HG02588 (cell line): ENCODE results near the gene PACSIN1.
"Not testable (repeated sequence)": the region's sequence is repeated elsewhere in the genome, so short reads cannot be mapped to it uniquely, and the experiment has no call there.

Experiments
- ATAC-seq: cut with Tn5 transposase; IDR thresholded peaks from one replicate; pipeline ENCODE4 v1.9.1; 2021; ENCODE audit warnings: mild to moderate bottlenecking, moderate library complexity; ENCODE audit not compliant: unreplicated experiment

Gene PACSIN1

DNA sequence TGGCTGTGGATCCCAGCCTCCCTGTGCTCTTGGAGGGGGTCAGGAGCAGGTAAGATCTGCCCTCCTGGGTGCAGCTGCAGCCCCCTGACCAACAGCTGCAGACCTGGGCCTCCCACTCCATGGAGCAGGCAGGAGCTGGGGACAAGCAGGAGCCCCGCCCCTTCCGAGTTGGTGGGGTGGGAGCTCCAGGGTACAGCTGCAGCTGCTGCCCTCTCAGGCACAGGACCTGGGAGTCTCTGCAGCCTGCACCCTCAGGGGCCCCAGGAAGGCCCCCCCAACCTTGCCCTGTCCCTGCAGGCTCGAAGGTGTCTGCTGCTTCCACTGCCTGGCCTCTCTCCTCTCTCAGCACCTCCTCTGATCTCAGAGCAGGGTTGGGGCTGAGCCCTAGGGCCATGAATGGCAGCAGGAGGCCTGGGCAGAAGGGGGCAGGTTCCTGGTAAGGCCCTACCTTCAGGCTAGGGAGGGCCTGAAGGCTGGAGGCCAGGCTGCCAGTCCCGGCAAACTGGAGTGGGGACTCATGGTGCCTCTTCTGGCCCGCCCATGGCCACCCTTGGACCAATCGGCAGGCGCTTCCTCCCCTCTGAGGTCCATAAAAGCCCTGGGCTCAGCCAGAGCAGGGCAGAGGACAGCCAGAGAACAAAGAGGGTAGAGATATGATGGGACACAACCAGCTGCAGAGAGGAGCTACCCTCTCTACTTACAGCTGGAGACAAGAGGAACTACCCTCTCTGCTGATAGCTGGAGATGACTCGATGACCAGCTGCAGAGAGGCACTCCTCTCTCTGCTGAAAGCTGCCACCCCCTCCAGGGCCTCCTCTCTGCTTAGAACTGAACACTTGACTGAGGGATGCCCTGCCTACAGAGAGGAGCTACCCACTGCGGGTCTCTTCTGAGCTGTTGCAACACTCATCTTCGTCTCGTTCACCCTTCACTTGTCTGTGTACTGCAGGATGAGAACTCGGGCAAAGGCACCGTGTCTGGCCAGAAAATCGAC lies 7.8 kb upstream of the PACSIN1 start:
- ATAC-seq, result no peak

GRCh38 chr6:34459899-34460593 lies 5.8 kb upstream of the PACSIN1 start:
- no peak for ATAC-seq

GRCh38 chr6:34460796-34461507 lies 4.9 kb upstream of the PACSIN1 start:
- no peak for ATAC-seq

DNA sequence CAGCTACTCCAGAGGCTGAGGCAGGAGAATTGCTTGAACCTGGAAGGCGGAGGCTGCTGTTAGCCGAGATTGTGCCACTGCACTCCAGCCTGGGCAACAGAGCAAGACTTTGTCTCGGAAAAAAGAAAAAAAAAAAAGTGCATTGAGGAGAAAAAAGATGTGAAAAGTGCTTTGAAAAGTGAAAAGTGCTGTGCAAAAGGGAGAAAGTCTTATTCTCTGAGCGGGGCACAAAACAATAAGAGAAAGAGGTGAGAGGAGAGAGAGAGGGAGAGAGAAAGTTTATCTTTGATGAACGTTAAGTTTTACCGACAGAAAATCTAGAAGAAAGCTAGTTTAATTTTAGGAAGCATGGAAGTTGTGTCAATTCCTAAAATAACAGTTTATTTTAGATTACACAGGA lies 3.9 kb upstream of the PACSIN1 start:
- no peak for ATAC-seq

GRCh38 chr6:34462551-34462971 lies 3.3 kb upstream of the PACSIN1 start:
- no peak for ATAC-seq

GRCh38 chr6:34463299-34463698 lies 2.6 kb upstream of the PACSIN1 start:
- ATAC-seq, result no peak

DNA sequence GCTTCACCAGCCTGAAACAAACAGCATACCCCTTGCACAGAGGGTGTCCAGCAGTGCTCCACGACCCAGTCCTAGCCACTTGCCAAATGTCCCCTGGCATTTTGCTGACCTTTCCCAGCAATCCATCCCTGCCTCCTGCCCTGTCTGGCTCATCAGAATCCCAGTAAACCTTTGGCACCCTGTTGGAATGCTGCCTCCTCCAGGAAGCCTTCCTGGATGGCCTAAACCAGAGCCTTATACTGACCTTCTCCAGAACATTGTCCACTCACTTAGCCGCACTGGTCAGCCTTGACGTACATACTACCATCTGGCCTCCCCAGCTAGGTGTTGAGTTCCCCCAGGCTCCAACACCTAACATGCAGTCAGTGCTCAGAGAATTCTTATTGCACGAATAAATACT lies 2.0 kb upstream of the PACSIN1 start:
- ATAC-seq, result no peak

- no peak for ATAC-seq
Measured at GRCh38 chr6:34466242-34467185, 638 bp downstream of the PACSIN1 start.

DNA sequence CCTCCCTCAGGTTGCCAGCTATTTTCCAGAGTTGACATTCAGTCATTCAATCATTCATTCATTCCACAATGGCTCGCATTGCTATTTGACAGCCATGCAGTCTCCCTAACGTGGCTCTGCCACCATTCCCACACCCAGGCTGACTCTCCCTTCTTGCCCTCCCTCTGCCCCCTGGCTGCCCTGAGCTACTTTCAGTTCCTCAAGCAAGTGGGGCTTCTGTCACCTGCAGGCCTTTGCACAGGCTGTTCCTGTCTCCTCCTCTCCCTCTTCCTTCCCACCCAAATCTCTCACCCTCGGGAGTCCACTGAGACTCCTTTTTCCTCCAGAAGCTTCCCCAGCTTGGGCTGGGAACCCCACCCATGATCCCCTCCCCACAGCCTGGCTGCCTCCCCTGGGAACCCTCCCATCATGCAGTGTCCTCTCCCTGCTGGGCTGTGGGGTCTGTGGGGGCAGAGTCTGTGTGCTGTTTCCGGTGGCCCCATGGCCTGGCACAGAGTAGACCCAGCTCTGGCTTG lies 2.6 kb downstream of the PACSIN1 start:
- peak; percentile 64 for ATAC-seq

GRCh38 chr6:34469499-34469898 lies 3.6 kb downstream of the PACSIN1 start:
- ATAC-seq, result no peak

- ATAC-seq, result no peak
Measured at GRCh38 chr6:34472425-34472824, 6.5 kb downstream of the PACSIN1 start.

DNA sequence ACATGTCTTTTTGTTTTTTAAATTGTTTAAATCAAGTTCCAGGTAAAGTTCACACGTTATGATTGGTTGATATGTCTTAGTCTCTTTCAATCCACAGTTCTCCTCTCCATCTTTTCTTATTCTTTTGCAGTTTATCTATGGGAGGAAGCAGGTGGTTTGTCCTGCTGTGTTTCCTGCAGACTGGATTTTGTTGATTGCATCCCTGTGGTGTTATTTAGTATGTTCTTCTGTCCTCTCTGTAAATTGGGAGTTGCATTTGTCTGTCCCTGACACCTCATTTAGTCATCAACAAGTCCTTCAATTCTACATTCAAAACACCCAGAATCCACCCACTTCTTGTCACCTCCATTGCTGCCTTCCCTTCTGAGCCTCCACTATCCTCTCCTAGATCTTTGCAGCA lies 8.1 kb downstream of the PACSIN1 start:
- ATAC-seq, result no peak

GRCh38 chr6:34474754-34475153 lies 8.9 kb downstream of the PACSIN1 start:
- ATAC-seq, result no peak

DNA sequence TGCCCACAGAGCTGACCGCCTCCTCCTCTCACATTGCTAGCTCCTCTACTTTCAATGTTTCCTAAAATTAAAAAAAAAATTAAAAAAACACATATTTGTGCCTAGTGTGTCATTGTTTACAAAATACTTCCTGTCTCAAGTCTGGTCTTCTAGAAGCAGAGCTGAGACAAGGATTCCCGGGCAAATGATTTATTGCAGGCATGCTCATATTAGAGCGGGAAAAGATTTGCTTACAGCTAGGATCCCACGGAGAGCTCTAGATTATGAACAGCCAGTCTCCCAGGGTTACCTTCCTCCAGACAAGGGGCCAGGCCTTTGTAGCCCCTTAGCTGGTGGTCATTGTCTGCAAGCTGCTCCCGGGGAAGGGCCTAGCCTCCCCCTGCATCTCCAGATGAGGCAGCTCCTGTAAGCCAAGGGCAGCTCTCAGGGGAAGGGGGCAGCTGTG lies 9.4 kb downstream of the PACSIN1 start:
- ATAC-seq, result no peak

DNA sequence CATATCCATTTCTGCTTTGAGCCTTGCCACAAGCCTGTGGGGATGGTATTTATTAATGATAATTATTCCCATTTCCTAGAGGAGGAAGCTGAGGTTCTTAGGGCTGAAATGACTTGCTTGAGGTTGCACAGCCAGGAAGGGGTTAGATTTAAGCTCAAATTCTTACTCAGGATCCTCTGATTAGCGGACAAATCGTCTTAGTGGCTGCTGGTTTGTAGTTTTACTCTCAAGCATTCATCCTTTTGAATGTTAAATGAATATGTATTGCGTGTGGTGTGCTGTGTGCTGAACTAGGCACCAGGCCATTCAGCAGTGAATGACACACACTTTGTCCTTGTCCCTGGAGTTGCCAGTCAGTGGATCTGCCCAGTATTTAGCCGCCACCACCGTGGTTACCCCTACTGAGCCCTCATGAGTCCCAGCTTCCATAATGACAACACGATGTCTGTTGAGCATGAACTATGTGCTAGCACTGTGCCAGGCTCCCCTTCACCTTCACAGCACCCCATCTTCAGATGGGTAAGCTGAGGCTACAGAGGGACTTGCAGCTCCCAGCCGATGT lies 10.0 kb downstream of the PACSIN1 start:
- ATAC-seq, result no peak

DNA sequence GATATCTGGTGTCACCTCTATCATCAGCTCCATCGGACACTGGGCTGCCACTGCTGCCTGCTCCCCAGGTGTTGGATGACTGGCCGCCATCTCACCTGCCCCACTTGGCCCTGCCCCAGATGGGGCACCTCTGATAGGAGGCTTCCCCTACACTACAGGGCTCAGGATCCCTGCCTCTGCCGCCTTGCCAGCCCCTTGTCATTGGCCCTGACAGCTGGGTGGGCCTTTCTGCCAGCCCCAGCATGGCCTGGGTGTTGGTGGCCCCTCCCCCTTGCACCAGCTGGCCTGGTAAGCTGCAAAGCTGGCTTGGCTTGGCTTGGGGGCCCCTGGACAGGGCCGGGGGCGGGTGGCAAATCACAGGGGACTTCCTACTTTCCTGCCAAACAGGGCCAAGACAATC lies 10.6 kb downstream of the PACSIN1 start:
- no peak for ATAC-seq

GRCh38 chr6:34476921-34477320 lies 11.0 kb downstream of the PACSIN1 start:
- no peak for ATAC-seq

DNA sequence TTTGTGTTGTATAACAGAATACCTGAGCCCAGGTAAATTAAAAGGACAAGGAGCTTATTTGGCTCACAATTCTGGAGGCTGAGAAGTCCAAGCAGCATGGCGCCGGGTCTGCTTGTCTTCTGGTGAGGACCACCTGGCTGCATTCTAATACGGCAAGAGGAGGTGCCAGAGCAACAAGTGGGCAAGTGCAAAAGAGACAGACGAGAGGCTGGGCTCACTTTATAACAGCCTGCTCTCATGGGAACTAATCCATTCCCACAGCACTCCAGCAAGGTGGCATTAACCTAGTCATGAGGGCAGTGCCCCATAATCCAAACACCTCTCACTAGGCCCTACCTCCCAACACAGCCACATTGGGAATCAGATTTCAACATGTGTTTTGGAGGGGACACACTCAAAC lies 12.9 kb downstream of the PACSIN1 start:
- ATAC-seq, result no peak

- ATAC-seq, result not testable (repeated sequence)
Measured at GRCh38 chr6:34483781-34484180, 17.9 kb downstream of the PACSIN1 start.

GRCh38 chr6:34484391-34484790 lies 18.5 kb downstream of the PACSIN1 start:
- no peak for ATAC-seq
